HEK293 (cell line): ENCODE data around the gene HSPB6.

Experiments used
- HOXA7 ChIP-seq: sonication (generic); formaldehyde crosslinking; IDR thresholded peaks from 2 replicates; pipeline ENCODE4 v1.8.1; 2022; ENCODE audit warnings: missing genetic modification reagents, borderline replicate concordance
- ZFHX2 ChIP-seq: fragments of 450-650 bp; formaldehyde crosslinking; conservative IDR thresholded peaks from 2 replicates; pipeline ENCODE4 v1.5.1; 2016; ENCODE audit warnings: missing biosample characterization, missing genetic modification characterization
- ZNF23 ChIP-seq: fragments of 450-650 bp; formaldehyde crosslinking; IDR thresholded peaks from 2 replicates; pipeline ENCODE4 v1.5.1; 2016; ENCODE audit warnings: missing biosample characterization, missing genetic modification characterization, borderline replicate concordance
- TF ChIP-seq, protein P1 (sequence below): fragments of 450-650 bp; formaldehyde crosslinking; IDR thresholded peaks from 2 replicates; pipeline ENCODE4 v1.5.1; 2016; ENCODE audit warnings: missing biosample characterization, missing genetic modification characterization

DNA sequence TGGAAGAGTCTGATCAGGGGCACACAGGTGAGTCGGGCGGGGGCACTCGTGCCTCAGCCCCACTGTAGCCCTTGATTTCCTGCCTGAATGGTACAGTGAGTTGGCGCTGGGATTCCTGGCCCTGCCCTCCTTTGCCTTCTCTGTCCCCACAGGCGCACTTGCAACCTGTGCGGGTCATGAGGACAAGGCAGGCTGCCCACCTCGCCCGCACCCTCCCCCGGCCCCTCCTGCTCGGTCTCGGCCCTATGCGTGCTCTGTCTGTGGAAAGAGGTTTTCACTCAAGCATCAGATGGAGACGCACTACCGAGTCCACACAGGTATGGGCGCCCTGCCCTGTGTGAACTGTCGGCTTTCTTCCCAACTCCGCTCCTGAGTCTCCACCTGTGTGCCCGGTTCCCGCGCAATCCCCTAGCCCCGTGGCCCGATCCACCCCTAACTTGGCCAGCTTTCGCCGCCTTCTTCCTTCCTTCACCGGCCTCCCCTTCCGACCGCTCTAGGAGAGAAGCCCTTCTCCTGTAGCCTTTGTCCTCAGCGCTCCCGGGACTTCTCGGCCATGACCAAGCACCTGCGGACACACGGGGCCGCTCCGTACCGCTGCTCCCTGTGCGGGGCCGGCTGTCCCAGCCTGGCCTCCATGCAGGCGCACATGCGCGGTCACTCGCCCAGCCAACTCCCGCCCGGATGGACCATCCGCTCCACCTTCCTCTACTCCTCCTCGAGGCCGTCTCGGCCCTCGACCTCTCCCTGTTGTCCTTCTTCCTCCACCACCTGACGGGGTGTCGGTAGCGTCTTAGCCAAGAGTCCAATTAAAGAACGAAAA, 40.6 kb downstream of the HSPB6 start:
- TF ChIP-seq ZFHX2 (tag by site-specific recombination) (no peak), HOXA7 (CRISPR knock-in tag) (no peak), ZNF23 (tag by site-specific recombination) (no peak)
- TF ChIP-seq, protein P1, sequence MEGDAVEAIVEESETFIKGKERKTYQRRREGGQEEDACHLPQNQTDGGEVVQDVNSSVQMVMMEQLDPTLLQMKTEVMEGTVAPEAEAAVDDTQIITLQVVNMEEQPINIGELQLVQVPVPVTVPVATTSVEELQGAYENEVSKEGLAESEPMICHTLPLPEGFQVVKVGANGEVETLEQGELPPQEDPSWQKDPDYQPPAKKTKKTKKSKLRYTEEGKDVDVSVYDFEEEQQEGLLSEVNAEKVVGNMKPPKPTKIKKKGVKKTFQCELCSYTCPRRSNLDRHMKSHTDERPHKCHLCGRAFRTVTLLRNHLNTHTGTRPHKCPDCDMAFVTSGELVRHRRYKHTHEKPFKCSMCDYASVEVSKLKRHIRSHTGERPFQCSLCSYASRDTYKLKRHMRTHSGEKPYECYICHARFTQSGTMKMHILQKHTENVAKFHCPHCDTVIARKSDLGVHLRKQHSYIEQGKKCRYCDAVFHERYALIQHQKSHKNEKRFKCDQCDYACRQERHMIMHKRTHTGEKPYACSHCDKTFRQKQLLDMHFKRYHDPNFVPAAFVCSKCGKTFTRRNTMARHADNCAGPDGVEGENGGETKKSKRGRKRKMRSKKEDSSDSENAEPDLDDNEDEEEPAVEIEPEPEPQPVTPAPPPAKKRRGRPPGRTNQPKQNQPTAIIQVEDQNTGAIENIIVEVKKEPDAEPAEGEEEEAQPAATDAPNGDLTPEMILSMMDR (tag by site-specific recombination) = no peak
